Stimulated activated naive B cell treated with anti-CD40 and anti-IgM and Interleukin-4, amounts not matched to agents 10 μg/mL and 1 μg/mL and 100 μg/mL, for 72 hours (primary cell): Measurements from ENCODE around the gene GTPBP4.

ENCODE experiments used
- ATAC-seq, 2 donors: fragments of 150-1000 bp; cut with Tn5 transposase; replicated peaks; 2 replicates each; pipeline ENCODE4 v1.10.0; 2021; ENCODE audit warnings: moderate library complexity in 1 of 2
- DNase-seq: peaks from one replicate; pipeline ENCODE4 v3.0.0; 2021
- H3K27ac Mint-ChIP-seq: one replicate; pipeline ENCODE4 v1.8.0; 2022; ENCODE audit warnings: mild to moderate bottlenecking, mixed read lengths
- H3K27me3 Mint-ChIP-seq, 2 donors: one replicate each; pipeline ENCODE4 v1.8.0; 2022; ENCODE audit warnings: mixed read lengths in 2 of 2
- H3K36me3 Mint-ChIP-seq, 2 donors: one replicate each; pipeline ENCODE4 v1.8.0; 2022; ENCODE audit warnings: mixed read lengths in 2 of 2, mild to moderate bottlenecking in 1 of 2
- H3K4me1 Mint-ChIP-seq, 2 donors: one replicate each; pipeline ENCODE4 v1.8.0; 2022; ENCODE audit warnings: mixed read lengths in 2 of 2, mild to moderate bottlenecking in 1 of 2
- H3K4me3 Mint-ChIP-seq, 2 donors: one replicate each; pipeline ENCODE4 v1.8.0; 2022; ENCODE audit warnings: mild to moderate bottlenecking in 2 of 2, mixed read lengths in 2 of 2, moderate library complexity in 1 of 2
- H3K9me3 Mint-ChIP-seq, 2 donors: one replicate each; pipeline ENCODE4 v1.8.0; 2022; ENCODE audit warnings: mixed read lengths in 2 of 2, mild to moderate bottlenecking in 1 of 2

GTPBP4 gene

DNA sequence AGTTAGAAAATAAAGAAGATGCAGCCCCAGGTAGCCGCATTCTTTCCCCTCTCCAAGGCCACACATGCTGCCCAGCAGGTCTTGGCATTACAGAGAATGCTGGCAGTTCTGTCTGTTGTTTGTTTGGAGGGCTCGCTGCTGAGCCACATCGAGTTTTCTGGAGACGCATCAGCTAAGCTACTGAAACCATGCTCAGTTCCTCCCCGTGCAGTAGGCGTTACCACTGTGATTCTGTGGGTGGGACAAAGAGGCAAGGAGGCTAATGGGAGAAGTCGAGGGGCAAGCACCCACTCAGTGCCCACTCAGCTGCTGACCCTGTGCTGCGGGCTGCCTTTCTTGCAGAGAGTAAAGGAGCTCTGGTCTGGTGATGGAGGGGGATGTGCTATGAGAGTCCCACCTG is 15.5 kb upstream of the GTPBP4 start:
- Mint-ChIP-seq H3K4me1 (peaks cover 1 to 9% of the 10 kb centered on the region in 2 donors), H3K36me3 (peaks cover 5 to 7% of the 10 kb centered on the region in 2 donors), H3K9me3 (peaks cover 0 to 9% of the 10 kb centered on the region in 2 donors), H3K27ac (no peak overlapping the region), H3K4me3 (no peak overlapping the region), H3K27me3 (peaks cover 10 to 18% of the 10 kb centered on the region in 2 donors)
- DNase-seq = no peak
- no peak for ATAC-seq

DNA sequence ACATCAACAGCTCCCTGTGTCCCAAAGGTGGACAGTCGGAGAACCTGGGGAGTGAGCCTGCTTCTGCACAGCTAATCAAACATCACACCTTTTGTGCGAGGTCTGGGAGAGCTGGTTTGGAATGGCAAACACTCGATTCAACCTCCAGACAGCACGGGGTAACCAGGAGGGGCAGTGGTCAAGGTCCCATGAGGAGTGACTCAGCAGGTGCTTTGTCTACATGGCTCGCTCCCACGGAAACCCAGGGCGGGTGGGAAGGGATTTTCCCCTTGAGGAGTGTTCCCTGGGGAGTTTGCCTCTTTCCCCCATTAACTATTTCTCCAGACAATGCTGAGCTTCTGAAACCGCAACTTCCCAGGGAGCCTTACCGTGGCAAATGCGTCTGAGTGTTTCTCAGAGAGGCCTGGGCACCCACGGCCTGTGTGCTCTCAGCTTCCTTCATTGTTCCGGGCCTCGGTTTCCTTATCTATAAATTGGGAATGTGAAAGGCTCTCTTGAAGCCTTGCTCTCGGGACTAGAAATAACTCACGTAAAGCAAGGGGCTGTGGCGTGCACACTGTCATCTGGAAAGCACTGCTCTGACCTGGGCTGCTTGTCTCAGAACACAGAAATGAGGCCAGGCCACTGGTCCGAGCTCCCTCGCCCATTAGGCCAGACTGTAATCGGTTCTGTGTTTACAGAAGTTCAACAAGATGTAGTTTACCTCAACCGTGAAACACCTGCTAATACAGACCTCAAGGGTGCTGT is 14.0 kb upstream of the GTPBP4 start:
- peaks cover 1 to 9% of the 10 kb centered on the region in 2 donors for H3K4me1 Mint-ChIP-seq
- H3K9me3 Mint-ChIP-seq = peaks cover 6 to 14% of the 10 kb centered on the region in 2 donors
- DNase-seq (no peak), ATAC-seq (peak in 1 of 2 donors; percentile 47)
- H3K27ac Mint-ChIP-seq = no peak overlapping the region
- H3K27me3 Mint-ChIP-seq = peaks cover under 1 to 8% of the 10 kb centered on the region in 2 donors
- peaks cover 7 to 13% of the 10 kb centered on the region in 2 donors for H3K36me3 Mint-ChIP-seq
- no peak overlapping the region for H3K4me3 Mint-ChIP-seq

DNA sequence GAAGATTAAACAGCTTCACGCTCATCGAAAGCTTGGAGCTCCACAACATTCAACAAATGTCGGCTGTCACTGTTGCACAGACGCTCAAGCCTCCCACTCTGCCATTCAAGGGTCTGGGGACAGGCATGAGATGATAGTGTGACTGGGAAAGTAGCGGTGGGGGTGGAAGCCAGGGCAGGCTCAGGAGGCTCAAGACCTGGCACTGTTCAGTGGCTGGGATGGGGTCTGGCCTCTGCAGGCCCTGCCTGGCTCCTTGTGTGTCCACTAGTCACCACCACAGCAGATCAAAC is 13.5 kb upstream of the GTPBP4 start:
- no peak overlapping the region for H3K4me3 Mint-ChIP-seq
- ATAC-seq = no peak

DNA sequence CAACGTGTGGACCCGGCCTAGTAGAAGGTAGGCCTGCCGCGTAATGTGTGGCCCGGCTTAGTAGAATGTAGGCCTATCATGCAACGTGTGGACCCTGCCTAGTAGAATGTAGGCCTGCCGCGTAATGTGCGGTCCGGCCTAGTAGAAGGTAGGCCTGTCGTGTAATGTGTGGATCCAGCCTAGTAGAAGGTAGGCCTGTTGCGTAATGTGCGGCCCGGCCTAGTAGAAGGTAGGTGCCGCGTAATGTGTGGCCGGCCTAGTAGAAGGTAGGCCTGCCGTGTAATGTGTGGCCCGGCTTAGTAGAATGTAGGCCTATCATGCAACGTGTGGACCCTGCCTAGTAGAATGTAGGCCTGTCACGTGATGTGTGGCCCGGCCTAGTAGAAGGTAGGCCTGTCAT is 11.9 kb upstream of the GTPBP4 start:
- ATAC-seq = no peak
- no peak for DNase-seq
- H3K36me3 Mint-ChIP-seq = peaks cover 23 to 30% of the 10 kb centered on the region in 2 donors

More for the DNA sequence above, 13.5 kb upstream of the GTPBP4 start:
- H3K36me3 Mint-ChIP-seq = peaks cover 10 to 16% of the 10 kb centered on the region in 2 donors
- no peak for DNase-seq
- H3K9me3 Mint-ChIP-seq = peaks cover 7 to 17% of the 10 kb centered on the region in 2 donors
- H3K27me3 Mint-ChIP-seq = peaks cover 0 to 3% of the 10 kb centered on the region in 2 donors
- no peak overlapping the region for H3K27ac Mint-ChIP-seq
- peaks cover 1 to 9% of the 10 kb centered on the region in 2 donors for H3K4me1 Mint-ChIP-seq

DNA sequence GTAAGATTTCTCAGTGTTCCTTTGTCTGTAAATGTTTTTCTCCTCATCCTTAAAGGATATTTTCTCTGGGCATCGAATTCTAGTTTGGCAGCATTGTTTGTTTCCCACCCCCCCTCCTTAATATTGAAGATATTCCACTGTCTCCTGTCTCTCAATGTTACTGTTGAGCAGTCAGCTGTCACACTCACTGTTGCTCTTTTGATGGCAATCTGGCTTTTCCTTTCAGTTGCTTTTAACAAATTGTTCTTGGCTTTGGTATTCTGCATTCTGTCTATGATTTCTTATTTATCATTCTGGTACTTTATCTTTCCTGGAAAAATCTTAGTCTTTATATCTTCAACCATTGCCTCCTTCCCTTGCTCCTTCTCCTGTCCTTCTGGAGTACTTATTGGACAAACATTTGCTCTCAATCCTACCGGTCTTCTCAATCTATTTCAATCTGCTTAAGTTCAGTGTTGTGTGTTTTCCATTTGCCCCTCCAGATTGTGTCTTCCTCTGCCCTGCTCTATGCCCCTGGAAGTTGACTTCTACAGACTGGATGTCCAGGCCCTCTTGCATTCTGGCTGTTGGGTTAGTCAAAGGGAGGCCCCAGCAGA is 9.3 kb upstream of the GTPBP4 start:
- Mint-ChIP-seq H3K36me3 (peaks cover 23 to 30% of the 10 kb centered on the region in 2 donors), H3K4me3 (no peak overlapping the region), H3K4me1 (peaks cover under 1 to 6% of the 10 kb centered on the region in 2 donors), H3K27ac (no peak overlapping the region), H3K27me3 (no peaks in the 10 kb centered on the region), H3K9me3 (peaks cover 14 to 21% of the 10 kb centered on the region in 2 donors)
- DNase-seq (no peak), ATAC-seq (no peak)

More for the DNA sequence above, 11.9 kb upstream of the GTPBP4 start:
- H3K27ac Mint-ChIP-seq = no peak overlapping the region
- peaks cover 13 to 25% of the 10 kb centered on the region in 2 donors for H3K9me3 Mint-ChIP-seq
- no peak overlapping the region for H3K4me3 Mint-ChIP-seq
- H3K27me3 Mint-ChIP-seq = no peaks in the 10 kb centered on the region
- H3K4me1 Mint-ChIP-seq = peaks cover 1 to 9% of the 10 kb centered on the region in 2 donors

DNA sequence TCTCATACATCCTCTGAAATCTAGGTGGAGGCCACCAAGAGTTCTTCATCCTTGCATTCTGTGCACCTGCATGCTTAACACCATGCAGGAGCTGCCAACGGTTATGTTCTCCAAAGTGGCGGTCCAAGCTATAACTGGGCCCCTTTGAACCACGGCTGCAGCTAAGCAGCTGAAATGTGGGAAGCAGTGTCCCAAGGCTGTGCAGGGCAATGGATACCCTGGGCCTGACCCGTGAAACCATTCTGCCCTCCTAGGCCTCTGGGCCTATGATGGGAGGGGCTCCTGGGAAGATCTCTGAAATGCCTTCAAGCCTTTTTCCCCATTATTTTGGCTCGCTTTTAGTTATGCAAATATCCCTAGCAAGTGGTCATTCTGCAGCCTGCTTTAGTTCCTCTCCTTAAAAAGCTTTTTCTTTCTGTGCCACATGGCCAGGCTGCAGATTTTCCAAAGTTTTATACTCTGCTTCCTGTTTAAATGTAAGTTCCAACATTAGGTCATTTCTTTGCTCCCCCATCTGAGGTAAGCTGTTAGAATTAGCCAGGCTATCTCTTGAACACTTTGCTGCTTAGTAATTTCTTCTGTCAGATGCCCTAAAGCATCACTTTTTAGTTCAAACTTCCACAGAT is 7.7 kb upstream of the GTPBP4 start:
- peaks cover 14 to 21% of the 10 kb centered on the region in 2 donors for H3K9me3 Mint-ChIP-seq
- ATAC-seq = no peak
- no peaks in the 10 kb centered on the region for H3K4me1 Mint-ChIP-seq
- no peak overlapping the region for H3K4me3 Mint-ChIP-seq
- peaks cover 23 to 30% of the 10 kb centered on the region in 2 donors for H3K36me3 Mint-ChIP-seq
- DNase-seq = no peak
- no peak overlapping the region for H3K27ac Mint-ChIP-seq
- H3K27me3 Mint-ChIP-seq = no peaks in the 10 kb centered on the region

DNA sequence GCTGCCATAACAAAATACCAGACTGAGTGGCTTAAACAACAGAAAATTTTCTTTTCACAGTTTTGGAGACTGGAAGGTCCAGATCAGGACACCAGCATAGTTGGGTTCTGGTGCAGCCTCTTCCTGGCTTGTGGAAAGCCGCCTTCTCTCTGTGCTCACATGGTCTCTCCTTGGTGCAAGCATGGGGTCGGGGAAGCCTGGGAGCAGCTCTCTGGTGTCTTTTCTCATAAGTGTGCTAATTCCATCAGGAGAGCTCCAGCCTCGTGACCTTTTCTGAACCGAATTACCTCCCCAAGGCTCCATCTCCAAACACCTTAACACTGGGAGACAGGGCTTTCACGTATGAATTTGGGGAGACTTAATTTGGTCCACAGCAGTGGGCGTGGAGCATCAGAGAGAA is 4.8 kb upstream of the GTPBP4 start:
- H3K4me3 Mint-ChIP-seq = no peak overlapping the region
- peaks cover 14 to 16% of the 10 kb centered on the region in 2 donors for H3K9me3 Mint-ChIP-seq
- H3K27me3 Mint-ChIP-seq = no peaks in the 10 kb centered on the region
- H3K36me3 Mint-ChIP-seq = peaks cover 21 to 28% of the 10 kb centered on the region in 2 donors
- DNase-seq (no peak), ATAC-seq (no peak)
- peaks cover 8 to 13% of the 10 kb centered on the region in 2 donors for H3K4me1 Mint-ChIP-seq
- H3K27ac Mint-ChIP-seq = no peak overlapping the region

DNA sequence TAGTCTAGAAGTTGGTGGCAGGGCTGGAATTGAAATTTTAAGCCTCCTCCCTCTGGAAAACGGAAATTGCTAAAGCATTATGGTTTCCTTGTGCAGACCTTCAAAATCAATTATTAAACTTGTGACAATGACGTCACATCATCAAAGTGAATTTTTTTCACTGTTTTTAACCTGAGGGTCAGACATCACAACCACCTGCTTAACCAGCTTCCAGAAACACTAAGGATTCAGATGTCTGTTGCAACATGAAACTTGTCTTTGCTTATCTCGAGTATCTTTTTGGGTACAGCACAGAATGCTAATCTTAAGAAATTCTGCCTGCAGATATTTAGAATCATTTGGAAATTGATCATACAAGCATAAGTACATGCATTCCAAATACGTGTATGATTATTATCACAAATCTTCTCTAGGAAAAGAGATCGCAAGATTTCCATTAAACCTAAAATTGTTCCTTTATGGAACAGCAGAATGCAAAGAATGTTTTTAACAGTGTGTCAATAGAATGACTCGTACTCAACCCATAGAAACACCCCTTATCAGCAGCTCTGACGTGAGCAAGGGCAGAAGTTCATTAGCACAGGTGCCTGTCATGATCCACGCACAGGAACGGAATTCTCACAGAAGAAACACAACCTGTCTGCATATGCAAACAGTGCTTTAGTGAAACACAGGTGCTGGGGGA is 4.1 kb upstream of the GTPBP4 start:
- ATAC-seq = no peak
- Mint-ChIP-seq H3K9me3 (peaks cover 8 to 12% of the 10 kb centered on the region in 2 donors), H3K4me3 (no peak overlapping the region), H3K4me1 (peaks cover 8 to 14% of the 10 kb centered on the region in 2 donors), H3K27ac (no peak overlapping the region), H3K36me3 (peaks cover 22 to 24% of the 10 kb centered on the region in 2 donors), H3K27me3 (no peaks in the 10 kb centered on the region)
- no peak for DNase-seq

DNA sequence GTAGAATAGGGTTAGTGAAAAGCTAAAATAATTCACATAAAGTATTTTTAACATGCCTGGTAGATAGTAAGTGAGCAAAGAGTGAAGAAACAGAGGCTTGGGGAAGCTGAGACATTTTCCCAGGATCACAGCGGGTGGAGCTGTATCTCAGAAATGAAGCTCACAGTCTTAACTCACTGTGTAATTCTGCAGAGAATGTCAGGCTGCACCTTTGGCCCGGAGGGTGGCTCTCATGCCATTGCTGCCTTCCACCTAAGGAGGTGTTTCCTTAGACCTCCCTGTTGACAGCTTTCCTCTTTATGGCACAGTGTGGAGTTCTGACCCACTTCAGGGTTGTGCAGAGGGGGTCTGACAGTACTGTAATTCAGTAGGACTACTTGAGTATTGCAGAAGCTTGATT is 2.9 kb upstream of the GTPBP4 start:
- H3K27ac Mint-ChIP-seq = no peak overlapping the region
- H3K27me3 Mint-ChIP-seq = no peaks in the 10 kb centered on the region
- H3K4me3 Mint-ChIP-seq = no peak overlapping the region
- DNase-seq = no peak
- H3K9me3 Mint-ChIP-seq = peaks cover 6% of the 10 kb centered on the region in 2 donors
- H3K36me3 Mint-ChIP-seq = peaks cover 22 to 27% of the 10 kb centered on the region in 2 donors
- H3K4me1 Mint-ChIP-seq = peaks cover 17 to 26% of the 10 kb centered on the region in 2 donors
- ATAC-seq = no peak

DNA sequence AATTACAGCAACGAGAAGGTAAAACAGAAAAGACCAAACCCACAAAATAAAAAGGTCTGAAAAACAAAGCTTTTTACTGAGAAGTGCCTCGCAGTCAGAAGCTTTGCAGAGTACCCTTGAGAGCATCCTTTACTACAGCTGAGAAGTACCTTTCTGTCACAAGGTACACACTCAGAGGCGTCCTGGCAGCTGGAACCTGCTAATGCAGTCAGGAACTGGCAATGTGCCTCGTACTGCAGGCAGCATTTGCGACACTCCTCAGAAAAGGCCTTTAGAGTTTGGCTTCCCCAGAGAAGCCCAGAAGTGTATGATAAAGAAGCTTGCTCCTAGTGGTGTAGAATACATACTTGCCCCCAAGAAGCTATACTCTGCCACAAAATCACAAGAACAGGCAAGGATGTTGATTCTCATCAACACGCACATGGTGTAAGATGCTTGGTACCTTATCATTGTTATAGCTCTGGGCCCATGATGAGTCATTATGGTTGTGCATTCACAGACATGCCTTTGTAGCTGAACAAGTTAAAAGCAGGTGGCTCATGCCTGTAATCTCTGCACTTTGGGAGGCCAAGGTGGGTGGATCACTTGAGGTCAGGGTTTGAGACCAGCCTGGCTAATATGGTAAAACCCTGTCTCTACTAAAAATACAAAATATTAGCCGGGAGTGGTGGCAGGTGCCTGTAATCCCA is 2.0 kb upstream of the GTPBP4 start:
- DNase-seq = no peak
- peaks cover 23 to 35% of the 10 kb centered on the region in 2 donors for H3K4me1 Mint-ChIP-seq
- no peaks in the 10 kb centered on the region for H3K27me3 Mint-ChIP-seq
- peaks cover 0 to under 1% of the 10 kb centered on the region in 2 donors for H3K9me3 Mint-ChIP-seq
- H3K27ac Mint-ChIP-seq = no peak overlapping the region
- ATAC-seq = no peak
- H3K36me3 Mint-ChIP-seq = peaks cover 23 to 27% of the 10 kb centered on the region in 2 donors
- H3K4me3 Mint-ChIP-seq = peak overlapping the region; percentile 96 to 97

DNA sequence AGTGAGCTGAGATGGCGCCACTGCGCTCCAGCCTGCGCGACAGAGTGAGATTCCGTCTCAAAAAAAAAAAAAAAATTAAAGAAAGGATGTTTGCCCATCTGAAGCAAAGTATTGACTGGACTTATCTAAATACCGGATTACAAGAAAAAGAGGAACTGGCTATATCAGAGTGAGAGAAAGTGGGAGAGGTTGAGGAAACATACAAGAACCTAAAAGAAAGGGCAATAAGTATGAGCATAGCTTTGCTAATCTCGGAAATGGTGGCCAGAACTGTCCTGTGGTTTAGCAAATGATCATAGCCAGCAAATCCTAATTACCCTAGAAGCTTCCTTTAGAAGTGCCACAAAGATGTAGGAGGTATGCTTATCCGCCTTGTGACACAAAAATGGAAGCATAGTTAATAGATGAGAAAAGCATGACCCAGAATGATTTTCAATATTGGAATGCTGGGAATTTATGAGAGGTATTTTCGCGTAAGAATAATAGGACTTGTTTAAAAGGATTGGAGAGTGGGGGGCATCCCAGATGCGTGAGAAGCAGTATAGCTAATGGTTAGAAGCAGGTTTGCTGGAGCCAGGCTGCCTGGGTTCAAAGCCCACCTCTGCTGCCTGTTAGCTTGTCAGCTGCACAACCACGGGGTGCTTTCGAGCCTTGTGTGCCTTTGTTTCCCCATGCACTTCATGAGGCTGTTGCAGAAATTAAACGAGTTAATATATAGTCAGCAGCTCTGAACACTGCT is 1.2 kb upstream of the GTPBP4 start:
- peaks cover 23 to 27% of the 10 kb centered on the region in 2 donors for H3K36me3 Mint-ChIP-seq
- no peak for DNase-seq

DNA sequence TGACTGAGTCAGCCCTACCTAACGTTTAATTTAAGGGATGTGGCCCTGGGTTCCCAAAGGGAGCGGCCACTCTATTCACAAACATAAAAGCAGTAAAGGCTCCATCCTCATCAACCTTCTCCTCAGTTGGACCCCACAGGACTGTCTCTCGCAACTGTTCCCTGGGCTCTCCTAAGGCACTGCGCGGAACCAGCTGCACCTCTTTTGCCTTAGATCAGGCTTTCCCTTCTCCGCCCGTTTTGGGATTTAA is 689 bp upstream of the GTPBP4 start:
- Mint-ChIP-seq H3K36me3 (peaks cover 23 to 29% of the 10 kb centered on the region in 2 donors), H3K4me3 (peak overlapping the region; percentile 96 to 97), H3K27ac (peak overlapping the region; percentile 99), H3K9me3 (no peaks in the 10 kb centered on the region), H3K4me1 (peaks cover 23 to 36% of the 10 kb centered on the region in 2 donors), H3K27me3 (no peaks in the 10 kb centered on the region)
- ATAC-seq (peak; percentile 3 to 4), DNase-seq (no peak)

More for the DNA sequence above, 1.2 kb upstream of the GTPBP4 start:
- Mint-ChIP-seq H3K4me3 (peak overlapping the region; percentile 96 to 97), H3K9me3 (no peaks in the 10 kb centered on the region), H3K4me1 (peaks cover 23 to 36% of the 10 kb centered on the region in 2 donors), H3K27me3 (no peaks in the 10 kb centered on the region), H3K27ac (peak overlapping the region; percentile 52)
- no peak for ATAC-seq

DNA sequence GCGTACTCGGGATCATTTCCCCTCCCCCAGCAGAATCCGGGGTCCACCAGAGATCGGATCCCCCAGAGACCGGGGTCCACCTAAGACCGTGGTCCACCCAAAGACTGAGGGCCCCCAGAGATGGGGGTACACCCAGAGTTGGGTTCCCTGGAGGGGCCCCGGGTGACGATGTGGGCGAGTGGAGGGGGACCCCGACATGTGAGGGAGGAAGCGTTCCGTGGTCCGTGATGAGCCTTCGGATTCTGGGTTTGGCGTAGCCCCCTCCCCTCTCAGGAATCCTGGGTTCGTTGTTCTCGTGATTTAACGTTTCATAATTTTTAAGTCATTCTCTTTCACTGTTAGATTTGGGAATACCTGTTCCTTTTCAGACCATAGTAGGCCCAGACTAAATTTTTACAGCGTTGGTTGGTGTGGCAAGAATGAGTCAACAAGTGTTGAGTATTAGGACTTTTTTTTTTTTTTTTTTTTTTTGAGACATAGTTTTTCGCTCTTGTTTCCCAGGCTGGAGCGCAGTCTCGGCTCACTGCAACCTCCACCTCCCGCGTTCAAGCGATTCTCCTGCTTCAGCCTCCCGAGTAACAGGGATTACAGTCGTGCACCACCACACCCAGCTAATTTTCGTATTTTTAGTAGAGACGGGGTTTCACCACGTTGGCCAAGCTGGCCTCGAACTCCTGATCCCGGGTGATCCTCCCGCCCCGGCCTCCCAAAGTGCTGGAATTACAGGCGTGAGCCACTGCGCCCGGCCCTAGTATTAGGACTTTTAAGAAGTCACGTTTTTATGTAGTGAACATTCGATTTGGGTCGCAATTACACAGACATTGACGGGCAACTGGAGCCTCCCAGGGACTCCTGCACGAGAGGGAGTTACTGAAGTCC is 672 bp downstream of the GTPBP4 start:
- H3K27me3 Mint-ChIP-seq = no peaks in the 10 kb centered on the region
- DNase-seq (no peak), ATAC-seq (peak; percentile 17 to 20)
- H3K27ac Mint-ChIP-seq = peak overlapping the region; percentile 99
- peak overlapping the region; percentile 96 to 97 for H3K4me3 Mint-ChIP-seq
- peaks cover 25 to 37% of the 10 kb centered on the region in 2 donors for H3K36me3 Mint-ChIP-seq
- peaks cover 23 to 44% of the 10 kb centered on the region in 2 donors for H3K4me1 Mint-ChIP-seq
- H3K9me3 Mint-ChIP-seq = no peaks in the 10 kb centered on the region
